GM23338 (cell line): Measurements from ENCODE around the gene MAP7D1. TPM values are rescaled to one million over a fixed set of nuclear protein-coding genes. Genes with fewer than 3 reads are reported as not detected.

Experiments
- ATAC-seq: fragments of 200-7000 bp; cut with Tn5 transposase; 3 replicates; pipeline ENCODE4 v1.9.1; 2020
- DNase-seq: peaks from one replicate; pipeline ENCODE4 v3.0.0-alpha.2; 2015; ENCODE audit warnings: low spot score
- H2AFZ ChIP-seq: fragments of 200-600 bp; sonication (generic); 2 replicates; pipeline ENCODE4 v1.8.0; 2016; ENCODE audit warnings: antibody characterized with exemption, mild to moderate bottlenecking, moderate library complexity
- H3F3A ChIP-seq: fragments of 200-600 bp; sonication (generic); replicated peaks from 2 replicates; pipeline ENCODE4 v1.8.0; 2017; ENCODE audit warnings: antibody characterized with exemption, mixed run types, low read depth
- H3K27ac ChIP-seq: fragments of 200-600 bp; sonication (generic); 2 replicates; pipeline ENCODE4 v1.6.1; 2016; ENCODE audit warnings: low read depth
- H3K27me3 ChIP-seq: fragments of 200-600 bp; sonication (generic); 2 replicates; pipeline ENCODE4 v1.8.0; 2016; ENCODE audit warnings: mild to moderate bottlenecking, mixed run types, moderate library complexity; ENCODE audit not compliant: insufficient read depth
- H3K36me3 ChIP-seq: fragments of 200-600 bp; sonication (generic); 2 replicates; pipeline ENCODE4 v1.8.0; 2016; ENCODE audit warnings: mild to moderate bottlenecking; ENCODE audit not compliant: insufficient read depth
- H3K4me1 ChIP-seq: fragments of 200-600 bp; sonication (generic); 2 replicates; pipeline ENCODE4 v1.8.0; 2016; ENCODE audit warnings: mild to moderate bottlenecking, moderate library complexity; ENCODE audit not compliant: insufficient read depth
- H3K4me2 ChIP-seq: fragments of 200-600 bp; sonication (generic); 2 replicates; pipeline ENCODE4 v1.7.1; 2017; ENCODE audit warnings: mixed run types
- H3K4me3 ChIP-seq: fragments of 200-600 bp; sonication (generic); 2 replicates; pipeline ENCODE4 v1.6.1; 2016; ENCODE audit warnings: mixed run types
- H3K79me2 ChIP-seq: fragments of 200-600 bp; sonication (generic); replicated peaks from 2 replicates; pipeline ENCODE4 v1.8.0; 2017; ENCODE audit warnings: mild to moderate bottlenecking; ENCODE audit not compliant: insufficient read depth
- H3K9me2 ChIP-seq: fragments of 200-600 bp; sonication (generic); 2 replicates; pipeline ENCODE4 v1.8.0; 2017; ENCODE audit not compliant: insufficient read depth
- H4K20me1 ChIP-seq: fragments of 200-600 bp; sonication (generic); replicated peaks from 2 replicates; pipeline ENCODE4 v1.8.0; 2017; ENCODE audit warnings: mild to moderate bottlenecking; ENCODE audit not compliant: insufficient read depth
- H3K27ac Mint-ChIP-seq: 2 replicates; pipeline ENCODE4 v1.8.0; 2020; ENCODE audit warnings: inconsistent platforms, mild to moderate bottlenecking, moderate library complexity, mixed read lengths
- H3K27me3 Mint-ChIP-seq: 3 replicates; pipeline ENCODE4 v1.8.0; 2022; ENCODE audit warnings: low read depth, mild to moderate bottlenecking, moderate library complexity, mixed read lengths, inconsistent platforms; ENCODE audit not compliant: insufficient read depth, poor library complexity
- H3K36me3 Mint-ChIP-seq: 3 replicates; pipeline ENCODE4 v1.8.0; 2021; ENCODE audit warnings: low read depth, mild to moderate bottlenecking, inconsistent platforms, moderate library complexity, mixed read lengths
- H3K4me1 Mint-ChIP-seq: 3 replicates; pipeline ENCODE4 v1.8.0; 2020; ENCODE audit warnings: mild to moderate bottlenecking, inconsistent platforms, mixed read lengths
- H3K4me3 Mint-ChIP-seq: 3 replicates; pipeline ENCODE4 v1.8.0; 2021; ENCODE audit warnings: moderate library complexity, mild to moderate bottlenecking, inconsistent platforms, mixed read lengths
- H3K9me3 Mint-ChIP-seq: 3 replicates; pipeline ENCODE4 v1.8.0; 2020; ENCODE audit warnings: moderate library complexity, mild to moderate bottlenecking, inconsistent platforms, mixed read lengths
- CREB1 ChIP-seq: fragments of 250-450 bp; sonication (Bioruptor Pico); IDR thresholded peaks from 2 replicates; pipeline ENCODE4 v1.5.0; 2020; ENCODE audit warnings: low read depth, mild to moderate bottlenecking, moderate library complexity
- EZH2 ChIP-seq: fragments of 200-600 bp; sonication (generic); IDR thresholded peaks from one replicate; pipeline ENCODE4 v1.8.0; 2017; ENCODE audit warnings: antibody characterized with exemption, mild to moderate bottlenecking, low read depth; ENCODE audit not compliant: unreplicated experiment
- EZH2phosphoT487 ChIP-seq: fragments of 200-600 bp; sonication (generic); IDR thresholded peaks from one replicate; pipeline ENCODE4 v1.8.1; 2018; ENCODE audit warnings: antibody characterized with exemption; ENCODE audit not compliant: unreplicated experiment
- JUNB ChIP-seq: IDR thresholded peaks from one replicate; pipeline ENCODE4 v1.6.1; 2016; ENCODE audit warnings: antibody characterized with exemption; ENCODE audit not compliant: unreplicated experiment
- NANOG ChIP-seq: IDR thresholded peaks from 2 replicates; pipeline ENCODE4 v1.6.1; 2016; ENCODE audit warnings: antibody characterized with exemption, borderline replicate concordance
- POLR2AphosphoS5 ChIP-seq: IDR thresholded peaks from 2 replicates; pipeline ENCODE4 v1.6.1; 2016; ENCODE audit warnings: antibody characterized with exemption, low read depth
- STAT1 ChIP-seq: IDR thresholded peaks from one replicate; pipeline ENCODE4 v1.6.1; 2016; ENCODE audit warnings: antibody characterized with exemption; ENCODE audit not compliant: unreplicated experiment
- ZNF331 ChIP-seq: fragments of 250-450 bp; sonication (Bioruptor Pico); IDR thresholded peaks from 2 replicates; pipeline ENCODE4 v1.5.0; 2020; ENCODE audit warnings: low read depth, mild to moderate bottlenecking, moderate library complexity
- polyA plus RNA-seq: library from polyadenylated mRNA; unstranded; fragments of >200 nt; fragmentation: Nextera tagmentation; extraction: Ambion mirVana; gene quantifications from 2 replicates; pipeline ENCODE4 v1.2.1, GENCODE V29; 2016
- total RNA-seq: library from RNA; depleted of rRNA; stranded (reverse); fragments of >200 nt; shearing (Covaris generic); gene quantifications from 2 replicates; pipeline ENCODE4 v1.2.3, GENCODE V29; 2014
- TF ChIP-seq, protein P1 (sequence below): fragments of 250-450 bp; sonication (Bioruptor Pico); IDR thresholded peaks from 2 replicates; pipeline ENCODE4 v1.5.0; 2020; ENCODE audit warnings: mild to moderate bottlenecking, moderate library complexity
- TF ChIP-seq, protein P2 (sequence below), 2 experiments: fragments of 200-600 bp in 1 of 2; sonication (generic) in 1 of 2; conservative IDR thresholded peaks; 2 replicates each; pipeline versions ENCODE4 v1.5.1 to v1.6.1; 2016 to 2017; ENCODE audit warnings: antibody characterized with exemption in 2 of 2, low read depth in 2 of 2, mild to moderate bottlenecking in 2 of 2, moderate library complexity in 1 of 2
- TF ChIP-seq, protein P3 (sequence below): IDR thresholded peaks from one replicate; pipeline ENCODE4 v1.6.1; 2018; ENCODE audit warnings: antibody characterized with exemption; ENCODE audit not compliant: unreplicated experiment
- TF ChIP-seq, protein P4 (sequence below): IDR thresholded peaks from 2 replicates; pipeline ENCODE4 v1.6.1; 2016; ENCODE audit warnings: antibody characterized with exemption

The MAP7D1 gene
- total and polyA plus RNA-seq, 2 experiments from 2014 or later = 13.8 to 59.8 TPM

DNA sequence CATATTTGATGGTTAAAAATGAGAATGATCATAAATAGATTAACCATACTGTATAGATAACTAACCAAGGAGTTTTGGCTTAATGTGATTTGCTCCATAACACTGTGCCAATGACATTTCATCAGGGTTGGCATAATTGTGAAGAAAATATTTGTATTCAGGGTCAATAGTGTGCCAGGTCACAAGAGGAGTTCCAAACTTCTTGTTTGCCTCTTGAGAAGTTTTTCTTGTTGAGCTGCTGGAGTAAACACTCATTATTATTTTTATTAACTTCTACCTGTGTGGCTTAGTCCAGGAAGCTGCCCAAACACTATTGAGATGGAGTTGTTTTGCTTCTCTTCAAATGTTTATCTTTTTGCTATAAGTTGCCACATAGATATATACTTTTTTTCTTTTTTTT lies 7.5 kb downstream of the MAP7D1 start:
- no peak overlapping the region for H3K27ac ChIP-seq
- H4K20me1 ChIP-seq = peaks cover 8% of the 10 kb centered on the region
- no peaks in the 10 kb centered on the region for H3K27me3 ChIP-seq
- H3K4me1 Mint-ChIP-seq = peaks cover 28% of the 10 kb centered on the region
- no peaks in the 10 kb centered on the region for H3K9me3 Mint-ChIP-seq
- DNase-seq = no peak
- H3K4me2 ChIP-seq = no peak overlapping the region
- peaks cover 7% of the 10 kb centered on the region; the same call in 1 of the 2 replicates for H3F3A ChIP-seq
- H2AFZ ChIP-seq = no peak overlapping the region
- peaks cover 8% of the 10 kb centered on the region for H3K27me3 Mint-ChIP-seq
- peaks cover 13% of the 10 kb centered on the region for H3K4me1 ChIP-seq
- peaks cover 2% of the 10 kb centered on the region; the same call in 2 of the 3 replicates for H3K36me3 Mint-ChIP-seq
- TF ChIP-seq POLR2AphosphoS5 (no peak), EZH2phosphoT487 (no peak), ZNF331 (CRISPR knock-in tag) (no peak), EZH2 (no peak), NANOG (no peak), JUNB (no peak), CREB1 (CRISPR knock-in tag) (no peak), STAT1 (no peak)
- TF ChIP-seq, protein P1, sequence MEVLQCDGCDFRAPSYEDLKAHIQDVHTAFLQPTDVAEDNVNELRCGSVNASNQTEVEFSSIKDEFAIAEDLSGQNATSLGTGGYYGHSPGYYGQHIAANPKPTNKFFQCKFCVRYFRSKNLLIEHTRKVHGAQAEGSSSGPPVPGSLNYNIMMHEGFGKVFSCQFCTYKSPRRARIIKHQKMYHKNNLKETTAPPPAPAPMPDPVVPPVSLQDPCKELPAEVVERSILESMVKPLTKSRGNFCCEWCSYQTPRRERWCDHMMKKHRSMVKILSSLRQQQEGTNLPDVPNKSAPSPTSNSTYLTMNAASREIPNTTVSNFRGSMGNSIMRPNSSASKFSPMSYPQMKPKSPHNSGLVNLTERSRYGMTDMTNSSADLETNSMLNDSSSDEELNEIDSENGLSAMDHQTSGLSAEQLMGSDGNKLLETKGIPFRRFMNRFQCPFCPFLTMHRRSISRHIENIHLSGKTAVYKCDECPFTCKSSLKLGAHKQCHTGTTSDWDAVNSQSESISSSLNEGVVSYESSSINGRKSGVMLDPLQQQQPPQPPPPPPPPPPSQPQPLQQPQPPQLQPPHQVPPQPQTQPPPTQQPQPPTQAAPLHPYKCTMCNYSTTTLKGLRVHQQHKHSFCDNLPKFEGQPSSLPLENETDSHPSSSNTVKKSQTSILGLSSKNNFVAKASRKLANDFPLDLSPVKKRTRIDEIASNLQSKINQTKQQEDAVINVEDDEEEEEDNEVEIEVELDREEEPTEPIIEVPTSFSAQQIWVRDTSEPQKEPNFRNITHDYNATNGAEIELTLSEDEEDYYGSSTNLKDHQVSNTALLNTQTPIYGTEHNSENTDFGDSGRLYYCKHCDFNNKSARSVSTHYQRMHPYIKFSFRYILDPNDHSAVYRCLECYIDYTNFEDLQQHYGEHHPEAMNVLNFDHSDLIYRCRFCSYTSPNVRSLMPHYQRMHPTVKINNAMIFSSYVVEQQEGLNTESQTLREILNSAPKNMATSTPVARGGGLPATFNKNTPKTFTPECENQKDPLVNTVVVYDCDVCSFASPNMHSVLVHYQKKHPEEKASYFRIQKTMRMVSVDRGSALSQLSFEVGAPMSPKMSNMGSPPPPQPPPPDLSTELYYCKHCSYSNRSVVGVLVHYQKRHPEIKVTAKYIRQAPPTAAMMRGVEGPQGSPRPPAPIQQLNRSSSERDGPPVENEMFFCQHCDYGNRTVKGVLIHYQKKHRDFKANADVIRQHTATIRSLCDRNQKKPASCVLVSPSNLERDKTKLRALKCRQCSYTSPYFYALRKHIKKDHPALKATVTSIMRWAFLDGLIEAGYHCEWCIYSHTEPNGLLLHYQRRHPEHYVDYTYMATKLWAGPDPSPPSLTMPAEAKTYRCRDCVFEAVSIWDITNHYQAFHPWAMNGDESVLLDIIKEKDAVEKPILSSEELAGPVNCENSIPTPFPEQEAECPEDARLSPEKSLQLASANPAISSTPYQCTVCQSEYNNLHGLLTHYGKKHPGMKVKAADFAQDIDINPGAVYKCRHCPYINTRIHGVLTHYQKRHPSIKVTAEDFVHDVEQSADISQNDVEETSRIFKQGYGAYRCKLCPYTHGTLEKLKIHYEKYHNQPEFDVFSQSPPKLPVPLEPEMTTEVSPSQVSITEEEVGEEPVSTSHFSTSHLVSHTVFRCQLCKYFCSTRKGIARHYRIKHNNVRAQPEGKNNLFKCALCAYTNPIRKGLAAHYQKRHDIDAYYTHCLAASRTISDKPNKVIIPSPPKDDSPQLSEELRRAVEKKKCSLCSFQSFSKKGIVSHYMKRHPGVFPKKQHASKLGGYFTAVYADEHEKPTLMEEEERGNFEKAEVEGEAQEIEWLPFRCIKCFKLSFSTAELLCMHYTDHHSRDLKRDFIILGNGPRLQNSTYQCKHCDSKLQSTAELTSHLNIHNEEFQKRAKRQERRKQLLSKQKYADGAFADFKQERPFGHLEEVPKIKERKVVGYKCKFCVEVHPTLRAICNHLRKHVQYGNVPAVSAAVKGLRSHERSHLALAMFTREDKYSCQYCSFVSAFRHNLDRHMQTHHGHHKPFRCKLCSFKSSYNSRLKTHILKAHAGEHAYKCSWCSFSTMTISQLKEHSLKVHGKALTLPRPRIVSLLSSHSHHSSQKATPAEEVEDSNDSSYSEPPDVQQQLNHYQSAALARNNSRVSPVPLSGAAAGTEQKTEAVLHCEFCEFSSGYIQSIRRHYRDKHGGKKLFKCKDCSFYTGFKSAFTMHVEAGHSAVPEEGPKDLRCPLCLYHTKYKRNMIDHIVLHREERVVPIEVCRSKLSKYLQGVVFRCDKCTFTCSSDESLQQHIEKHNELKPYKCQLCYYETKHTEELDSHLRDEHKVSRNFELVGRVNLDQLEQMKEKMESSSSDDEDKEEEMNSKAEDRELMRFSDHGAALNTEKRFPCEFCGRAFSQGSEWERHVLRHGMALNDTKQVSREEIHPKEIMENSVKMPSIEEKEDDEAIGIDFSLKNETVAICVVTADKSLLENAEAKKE (CRISPR knock-in tag) = no peak
- TF ChIP-seq, protein P2, sequence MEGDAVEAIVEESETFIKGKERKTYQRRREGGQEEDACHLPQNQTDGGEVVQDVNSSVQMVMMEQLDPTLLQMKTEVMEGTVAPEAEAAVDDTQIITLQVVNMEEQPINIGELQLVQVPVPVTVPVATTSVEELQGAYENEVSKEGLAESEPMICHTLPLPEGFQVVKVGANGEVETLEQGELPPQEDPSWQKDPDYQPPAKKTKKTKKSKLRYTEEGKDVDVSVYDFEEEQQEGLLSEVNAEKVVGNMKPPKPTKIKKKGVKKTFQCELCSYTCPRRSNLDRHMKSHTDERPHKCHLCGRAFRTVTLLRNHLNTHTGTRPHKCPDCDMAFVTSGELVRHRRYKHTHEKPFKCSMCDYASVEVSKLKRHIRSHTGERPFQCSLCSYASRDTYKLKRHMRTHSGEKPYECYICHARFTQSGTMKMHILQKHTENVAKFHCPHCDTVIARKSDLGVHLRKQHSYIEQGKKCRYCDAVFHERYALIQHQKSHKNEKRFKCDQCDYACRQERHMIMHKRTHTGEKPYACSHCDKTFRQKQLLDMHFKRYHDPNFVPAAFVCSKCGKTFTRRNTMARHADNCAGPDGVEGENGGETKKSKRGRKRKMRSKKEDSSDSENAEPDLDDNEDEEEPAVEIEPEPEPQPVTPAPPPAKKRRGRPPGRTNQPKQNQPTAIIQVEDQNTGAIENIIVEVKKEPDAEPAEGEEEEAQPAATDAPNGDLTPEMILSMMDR (conservative IDR thresholded peaks at IDR 0.05; ENCODE audit: low read depth in 2 of 2) = no peak
- TF ChIP-seq, protein P3, sequence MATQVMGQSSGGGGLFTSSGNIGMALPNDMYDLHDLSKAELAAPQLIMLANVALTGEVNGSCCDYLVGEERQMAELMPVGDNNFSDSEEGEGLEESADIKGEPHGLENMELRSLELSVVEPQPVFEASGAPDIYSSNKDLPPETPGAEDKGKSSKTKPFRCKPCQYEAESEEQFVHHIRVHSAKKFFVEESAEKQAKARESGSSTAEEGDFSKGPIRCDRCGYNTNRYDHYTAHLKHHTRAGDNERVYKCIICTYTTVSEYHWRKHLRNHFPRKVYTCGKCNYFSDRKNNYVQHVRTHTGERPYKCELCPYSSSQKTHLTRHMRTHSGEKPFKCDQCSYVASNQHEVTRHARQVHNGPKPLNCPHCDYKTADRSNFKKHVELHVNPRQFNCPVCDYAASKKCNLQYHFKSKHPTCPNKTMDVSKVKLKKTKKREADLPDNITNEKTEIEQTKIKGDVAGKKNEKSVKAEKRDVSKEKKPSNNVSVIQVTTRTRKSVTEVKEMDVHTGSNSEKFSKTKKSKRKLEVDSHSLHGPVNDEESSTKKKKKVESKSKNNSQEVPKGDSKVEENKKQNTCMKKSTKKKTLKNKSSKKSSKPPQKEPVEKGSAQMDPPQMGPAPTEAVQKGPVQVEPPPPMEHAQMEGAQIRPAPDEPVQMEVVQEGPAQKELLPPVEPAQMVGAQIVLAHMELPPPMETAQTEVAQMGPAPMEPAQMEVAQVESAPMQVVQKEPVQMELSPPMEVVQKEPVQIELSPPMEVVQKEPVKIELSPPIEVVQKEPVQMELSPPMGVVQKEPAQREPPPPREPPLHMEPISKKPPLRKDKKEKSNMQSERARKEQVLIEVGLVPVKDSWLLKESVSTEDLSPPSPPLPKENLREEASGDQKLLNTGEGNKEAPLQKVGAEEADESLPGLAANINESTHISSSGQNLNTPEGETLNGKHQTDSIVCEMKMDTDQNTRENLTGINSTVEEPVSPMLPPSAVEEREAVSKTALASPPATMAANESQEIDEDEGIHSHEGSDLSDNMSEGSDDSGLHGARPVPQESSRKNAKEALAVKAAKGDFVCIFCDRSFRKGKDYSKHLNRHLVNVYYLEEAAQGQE = no peak
- TF ChIP-seq, protein P4, sequence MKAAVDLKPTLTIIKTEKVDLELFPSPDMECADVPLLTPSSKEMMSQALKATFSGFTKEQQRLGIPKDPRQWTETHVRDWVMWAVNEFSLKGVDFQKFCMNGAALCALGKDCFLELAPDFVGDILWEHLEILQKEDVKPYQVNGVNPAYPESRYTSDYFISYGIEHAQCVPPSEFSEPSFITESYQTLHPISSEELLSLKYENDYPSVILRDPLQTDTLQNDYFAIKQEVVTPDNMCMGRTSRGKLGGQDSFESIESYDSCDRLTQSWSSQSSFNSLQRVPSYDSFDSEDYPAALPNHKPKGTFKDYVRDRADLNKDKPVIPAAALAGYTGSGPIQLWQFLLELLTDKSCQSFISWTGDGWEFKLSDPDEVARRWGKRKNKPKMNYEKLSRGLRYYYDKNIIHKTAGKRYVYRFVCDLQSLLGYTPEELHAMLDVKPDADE = no peak
- H3K4me3 ChIP-seq = no peak overlapping the region
- no peaks in the 10 kb centered on the region for H3K9me2 ChIP-seq
- ATAC-seq = no peak
- no peaks in the 10 kb centered on the region for H3K36me3 ChIP-seq
- peaks cover 24% of the 10 kb centered on the region for H3K79me2 ChIP-seq
- no peak overlapping the region for H3K27ac Mint-ChIP-seq
- no peak overlapping the region for H3K4me3 Mint-ChIP-seq
